RPMI8226 (cell line): ENCODE data around the gene PAIP1.
A peak's percentile ranks its signal among the peaks of the same experiment; 100 is the strongest.
"Not testable (repeated sequence)": the region's sequence is repeated elsewhere in the genome, so short reads cannot be mapped to it uniquely, and the experiment has no call there.

Experiments
- DNase-seq: peaks from one replicate; pipeline ENCODE4 v3.0.0-alpha.2; 2015

The PAIP1 gene

DNA sequence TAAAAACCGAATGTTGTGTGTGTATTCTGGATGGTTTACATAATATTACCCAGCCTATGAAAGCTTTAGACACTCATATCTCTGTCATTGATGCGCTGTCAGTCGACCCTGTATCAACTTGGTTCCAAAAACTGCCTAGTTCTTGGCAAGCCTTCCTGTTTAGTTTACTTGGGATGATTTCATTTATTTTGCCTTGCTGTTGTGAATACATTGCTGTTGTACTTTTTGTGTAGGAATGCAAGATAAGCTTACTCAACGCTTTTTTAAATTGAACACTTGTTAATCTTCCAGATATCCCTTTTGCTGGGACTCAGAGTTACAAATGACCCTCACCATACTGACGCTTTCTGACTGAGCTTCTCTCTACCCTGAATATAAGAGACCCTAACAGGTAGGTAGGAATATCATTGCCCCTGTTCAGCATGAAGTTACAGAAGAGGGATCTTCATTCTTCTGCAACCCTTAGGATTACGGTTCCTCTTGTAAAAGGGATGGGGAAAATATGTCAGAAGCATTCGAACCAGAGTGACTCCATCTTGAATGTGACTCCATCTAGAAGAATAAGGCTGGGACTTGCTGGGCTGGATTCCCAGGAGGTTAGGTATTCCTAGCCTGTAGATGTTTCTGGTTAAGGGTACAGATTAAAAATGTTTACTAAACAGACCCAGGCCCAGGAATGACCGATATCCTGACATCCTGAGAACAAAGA is 13.7 kb upstream of the PAIP1 start:
- DNase-seq, result no peak

DNA sequence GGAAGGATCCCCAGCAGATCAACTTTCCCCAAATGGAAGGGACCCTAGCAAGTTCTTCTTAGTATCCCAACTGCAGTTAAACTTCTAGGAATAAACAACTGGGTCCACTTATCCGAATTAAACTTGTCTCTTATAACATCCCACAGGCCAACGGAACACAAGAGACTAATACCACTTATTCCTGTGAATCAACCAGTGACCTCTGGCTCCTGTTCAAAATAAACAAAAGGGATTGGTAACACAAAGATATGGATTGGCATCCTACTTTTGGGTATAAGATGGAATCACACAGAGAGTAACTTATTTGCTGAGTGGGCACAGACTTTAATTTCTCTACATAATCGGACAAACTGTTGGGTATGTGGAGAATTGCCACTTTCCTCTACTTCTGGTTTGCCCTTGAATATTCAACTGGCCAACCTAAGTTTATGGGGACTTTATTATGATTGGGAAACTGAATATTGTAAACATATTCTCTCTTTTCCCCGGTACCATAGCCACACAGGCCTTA is 12.4 kb upstream of the PAIP1 start:
- no peak for DNase-seq

DNA sequence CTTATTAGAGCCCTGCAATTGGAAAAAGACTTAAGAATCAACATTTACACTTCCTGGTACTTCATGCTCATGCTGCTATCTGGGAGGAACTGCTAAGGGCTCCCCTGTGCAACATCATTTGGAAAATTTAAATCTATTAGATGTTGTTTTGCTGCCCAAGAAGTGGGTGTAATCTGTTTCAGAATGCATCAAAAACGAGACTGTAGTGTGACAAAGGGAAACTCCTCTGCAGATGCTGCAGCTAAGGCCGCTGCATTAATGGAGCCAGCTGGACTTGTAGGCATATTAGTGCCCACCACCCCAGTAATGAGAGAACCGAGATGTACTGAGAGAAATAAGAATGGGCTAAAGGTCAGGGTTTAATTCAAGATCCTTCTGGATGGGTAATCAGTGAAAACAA is 11.1 kb upstream of the PAIP1 start:
- DNase-seq, result no peak

DNA sequence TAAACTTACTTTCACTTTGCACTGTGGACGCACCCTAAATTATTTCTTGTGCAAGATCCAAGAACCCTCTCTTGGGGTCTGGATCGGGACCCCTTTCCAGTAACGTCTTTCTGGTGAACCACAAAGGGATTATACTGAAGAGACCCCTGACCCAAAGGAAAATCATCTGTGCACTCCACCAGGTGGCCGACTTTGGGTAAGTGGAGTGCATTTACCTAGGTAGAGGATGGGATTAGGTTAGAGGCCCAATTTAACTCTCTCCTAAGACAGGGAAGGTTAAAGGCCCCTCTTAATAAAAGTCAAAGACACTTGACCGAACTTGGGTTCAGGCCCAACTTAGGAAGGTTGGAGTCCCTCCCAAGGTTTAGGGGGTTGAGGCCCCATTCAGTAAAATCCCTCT is 8.2 kb upstream of the PAIP1 start:
- DNase-seq, result no peak

DNA sequence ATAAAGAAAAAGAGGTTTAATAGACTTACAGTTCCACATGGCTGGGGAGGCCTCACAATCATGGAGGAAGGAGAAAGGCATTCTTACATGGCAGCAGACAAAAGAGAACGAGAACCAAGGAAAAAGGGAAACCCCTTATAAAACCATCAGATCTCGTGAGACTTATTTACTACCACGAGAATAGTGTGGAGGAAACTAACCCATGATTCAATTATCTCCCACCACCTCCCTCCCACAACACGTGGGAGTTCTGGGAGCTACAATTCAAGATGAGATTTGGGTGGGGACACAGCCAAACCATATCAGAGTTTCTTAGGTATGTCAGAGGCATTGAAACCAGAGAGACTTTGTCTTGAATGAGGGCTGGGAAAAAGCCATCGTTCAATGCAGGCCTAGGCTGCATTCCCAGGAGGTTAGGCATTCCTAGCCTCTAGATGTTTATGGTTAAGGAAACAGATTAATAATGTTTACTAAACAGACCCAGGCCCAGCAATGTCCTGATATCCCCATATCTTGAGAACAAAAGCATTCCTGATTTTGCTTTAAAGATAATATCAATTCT is 7.5 kb upstream of the PAIP1 start:
- DNase-seq, result no peak

DNA sequence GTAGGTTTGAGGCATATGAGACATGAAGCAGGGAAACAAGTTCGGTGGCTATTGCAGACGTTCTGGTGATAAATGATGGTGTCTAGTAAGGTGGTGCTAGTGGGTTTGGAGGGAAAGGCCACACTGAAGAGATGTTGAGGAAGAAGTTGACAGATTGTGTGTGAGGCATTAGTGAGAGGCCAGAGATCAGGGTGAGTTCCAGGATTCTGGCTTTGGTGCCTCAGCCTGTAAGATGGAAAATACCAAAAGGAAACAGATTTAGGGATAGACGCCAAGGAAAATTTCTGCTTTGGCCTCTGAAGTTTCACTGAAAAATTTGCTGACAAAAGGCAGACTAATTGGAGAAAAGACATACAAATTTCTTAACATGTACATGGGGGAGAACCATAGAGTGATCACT is 6.4 kb upstream of the PAIP1 start:
- no peak for DNase-seq

DNA sequence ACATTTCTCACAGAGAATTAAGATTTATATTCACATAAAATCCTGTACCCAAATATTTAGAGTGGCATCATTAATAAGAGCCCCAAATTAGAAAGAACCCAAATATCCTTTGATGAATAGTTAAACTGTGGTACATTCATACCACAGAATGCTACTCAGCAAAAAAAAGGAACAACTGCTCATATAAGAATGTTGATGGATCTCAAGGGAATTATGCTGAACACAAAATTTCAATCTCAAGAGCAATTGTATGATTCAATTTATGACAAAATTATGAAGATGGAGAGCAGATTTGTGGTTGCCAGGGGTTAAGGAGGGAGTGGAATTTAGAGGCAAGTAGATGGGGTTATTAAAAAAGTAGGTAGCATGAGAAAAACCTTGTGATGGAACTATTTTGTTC is 4.5 kb upstream of the PAIP1 start:
- DNase-seq, result no peak

DNA sequence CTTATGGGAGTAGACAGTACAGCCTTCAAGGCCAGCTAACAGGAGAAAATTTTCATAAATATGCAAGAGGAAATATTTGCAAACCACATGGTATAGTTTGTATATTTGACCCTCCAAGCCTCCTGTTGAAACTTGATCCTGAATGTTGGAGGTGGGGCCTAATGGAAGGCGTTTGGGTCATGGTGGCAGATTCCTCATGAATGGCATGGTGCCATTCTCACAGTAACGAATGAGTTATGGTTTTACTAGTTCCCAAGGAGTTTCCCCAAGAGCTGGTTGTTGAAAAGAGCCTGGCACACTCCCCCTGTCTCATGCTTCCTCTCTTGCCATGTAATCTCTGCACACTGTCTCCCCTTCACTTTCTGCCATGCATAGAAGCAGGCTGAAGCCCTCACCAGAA is 3.3 kb upstream of the PAIP1 start:
- no peak for DNase-seq

DNA sequence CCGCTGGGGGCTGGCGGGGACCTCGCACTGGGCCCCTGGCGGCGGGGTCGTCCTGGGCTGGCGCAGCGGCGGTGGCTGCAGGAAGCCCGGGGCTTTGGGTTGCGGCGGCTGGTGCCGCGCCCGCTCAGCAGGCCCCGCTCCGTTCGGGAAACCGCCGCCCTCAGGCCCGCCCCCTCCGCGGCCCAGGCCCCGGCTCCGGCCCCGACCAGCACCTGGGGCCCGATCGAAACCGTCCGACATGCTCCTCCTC is 345 bp downstream of the PAIP1 start:
- DNase-seq, result not testable (repeated sequence)

DNA sequence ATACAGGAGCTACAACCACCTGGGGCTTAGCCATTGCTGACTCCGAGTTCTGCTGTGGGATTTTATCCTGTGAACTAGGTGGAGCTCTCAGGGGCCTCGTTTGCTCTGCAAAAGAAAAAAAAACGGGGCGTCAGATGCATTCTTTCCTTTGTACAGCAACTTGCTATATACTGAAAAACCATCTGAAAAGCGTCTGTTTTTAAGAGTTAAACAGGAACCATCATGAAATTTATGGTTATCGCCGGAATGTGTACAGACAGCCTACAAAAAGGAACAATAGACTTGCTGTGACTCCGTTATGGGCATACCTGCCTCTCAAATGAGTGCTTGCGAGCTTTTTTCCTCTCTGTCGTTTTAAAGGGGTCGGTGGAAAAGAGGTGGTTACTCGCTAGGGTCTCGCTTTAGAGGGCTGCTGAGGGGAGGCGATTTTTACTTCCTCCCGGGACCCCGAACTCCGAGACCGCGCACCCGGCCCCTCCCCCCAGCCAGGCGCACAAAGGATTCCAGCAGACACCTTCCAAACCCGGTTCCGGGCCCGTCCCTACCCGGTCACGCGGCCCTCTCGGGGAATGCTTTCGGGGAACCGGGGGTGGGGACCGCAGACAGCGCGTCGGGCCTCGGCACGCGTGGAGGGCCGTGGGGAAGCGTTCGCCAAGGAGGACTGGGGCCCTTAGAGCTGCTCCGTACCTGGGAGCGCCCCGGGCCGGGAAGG is 826 bp downstream of the PAIP1 start:
- peak; percentile 60 for DNase-seq

DNA sequence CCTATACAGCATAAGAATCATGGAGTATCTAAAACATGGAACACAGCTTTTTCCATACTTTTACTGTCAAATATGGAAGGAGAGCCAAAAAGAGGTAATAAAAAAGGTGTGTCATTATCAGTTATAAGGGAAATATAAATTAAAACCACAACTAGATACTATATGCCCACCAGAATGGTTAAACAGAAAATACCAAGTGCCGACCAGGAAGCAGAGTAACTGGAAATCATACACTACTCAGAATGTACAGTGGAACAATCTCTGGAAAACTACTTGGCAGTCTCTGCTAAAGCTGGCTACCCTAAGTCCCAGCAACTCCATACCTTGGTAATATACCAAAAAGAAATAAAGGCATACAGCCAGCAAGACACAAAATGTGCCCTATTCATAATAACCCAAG is 2.4 kb downstream of the PAIP1 start:
- DNase-seq, result no peak

DNA sequence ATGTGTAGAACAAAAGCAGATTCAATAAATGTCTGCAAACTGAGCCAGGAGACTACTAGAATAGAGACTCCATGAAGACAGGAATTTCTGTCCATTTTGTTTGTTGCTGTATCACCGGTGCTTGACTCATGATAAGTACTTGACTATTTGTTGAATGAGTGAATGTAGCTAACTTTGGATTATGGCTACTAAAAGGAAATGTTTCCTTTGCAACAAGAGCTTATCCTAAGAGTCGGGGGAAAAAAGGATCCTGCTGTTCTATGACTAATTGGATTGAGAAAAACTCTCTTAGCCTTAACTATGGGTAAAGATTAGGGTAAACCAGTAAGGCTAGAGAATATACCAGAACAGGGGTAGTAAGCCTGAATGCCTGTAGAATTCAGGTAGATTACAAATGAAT is 3.5 kb downstream of the PAIP1 start:
- no peak for DNase-seq

DNA sequence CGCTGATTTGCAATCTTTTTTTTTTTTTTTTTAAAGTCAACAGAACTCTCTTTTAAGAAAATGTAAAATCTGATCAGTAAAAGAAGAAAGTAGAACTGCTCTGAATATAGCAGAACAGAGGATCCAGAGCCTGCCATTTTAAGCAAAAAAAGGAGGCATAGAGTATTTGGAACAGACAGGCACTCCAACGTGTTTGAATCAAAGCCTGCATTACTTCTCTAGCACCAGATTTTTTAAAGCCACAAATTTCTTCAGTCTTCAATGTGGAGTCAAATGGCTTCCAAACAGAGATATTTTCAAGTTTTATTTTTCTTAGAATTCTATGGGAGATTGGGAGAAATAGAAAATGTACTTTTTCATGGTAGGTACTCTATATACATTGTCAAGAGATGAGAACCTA is 5.1 kb downstream of the PAIP1 start:
- DNase-seq, result no peak

DNA sequence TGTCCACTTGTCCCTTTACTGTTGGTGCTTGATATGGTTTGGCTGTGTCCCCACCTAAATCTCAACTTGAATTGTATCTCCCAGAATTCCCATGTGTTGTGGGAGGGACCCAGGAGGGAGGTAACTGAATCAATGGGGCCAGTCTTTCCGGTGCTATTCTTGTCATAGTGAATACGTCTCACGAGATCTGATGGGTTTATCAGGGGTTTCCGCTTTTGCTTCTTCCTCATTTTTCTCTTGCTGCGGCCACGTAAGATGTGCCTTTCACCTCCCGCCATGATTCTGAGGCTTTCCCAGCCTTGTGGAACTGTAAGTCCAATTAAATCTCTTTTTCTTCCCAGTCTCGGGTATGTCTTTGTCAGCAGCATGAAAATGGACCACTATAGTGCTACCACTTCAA is 7.6 kb downstream of the PAIP1 start:
- DNase-seq, result not testable (repeated sequence)

DNA sequence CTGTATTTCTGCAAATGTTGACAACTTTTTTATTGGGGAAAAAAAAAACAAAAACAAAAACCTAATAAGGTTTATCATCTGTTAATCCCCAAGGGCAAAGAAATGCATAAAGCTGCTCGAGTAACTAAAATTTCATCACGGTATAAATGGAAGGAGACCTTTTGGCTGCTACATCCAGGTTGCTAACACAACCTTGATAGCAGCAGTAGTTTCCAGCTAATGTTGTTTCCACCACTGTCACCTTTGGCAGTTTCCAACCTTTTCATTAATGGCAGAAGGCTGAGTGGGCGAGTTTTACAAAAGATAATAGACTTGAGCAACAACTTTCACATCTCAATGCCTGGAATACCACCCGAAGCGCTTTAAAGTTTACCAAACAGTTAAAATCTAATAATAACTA is 8.5 kb downstream of the PAIP1 start:
- no peak for DNase-seq

DNA sequence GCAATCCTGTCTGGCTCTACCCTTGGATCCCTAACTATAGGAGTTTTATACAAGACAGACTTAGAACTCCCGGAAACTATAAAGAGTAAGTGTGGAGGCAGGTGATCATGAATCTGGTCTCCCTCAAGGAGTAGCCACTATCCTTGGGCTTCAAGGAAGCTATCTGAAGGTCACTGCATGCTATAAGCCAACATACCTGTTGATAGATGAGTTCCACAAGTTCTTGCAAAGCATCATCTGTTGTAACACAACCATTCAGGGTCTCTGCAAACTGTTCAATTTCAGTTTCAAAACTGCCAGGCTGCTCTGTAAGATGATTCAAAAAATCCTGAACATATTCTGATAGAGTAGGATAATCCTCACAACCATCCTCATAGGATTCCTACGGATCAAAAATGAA is 9.3 kb downstream of the PAIP1 start:
- DNase-seq, result no peak

DNA sequence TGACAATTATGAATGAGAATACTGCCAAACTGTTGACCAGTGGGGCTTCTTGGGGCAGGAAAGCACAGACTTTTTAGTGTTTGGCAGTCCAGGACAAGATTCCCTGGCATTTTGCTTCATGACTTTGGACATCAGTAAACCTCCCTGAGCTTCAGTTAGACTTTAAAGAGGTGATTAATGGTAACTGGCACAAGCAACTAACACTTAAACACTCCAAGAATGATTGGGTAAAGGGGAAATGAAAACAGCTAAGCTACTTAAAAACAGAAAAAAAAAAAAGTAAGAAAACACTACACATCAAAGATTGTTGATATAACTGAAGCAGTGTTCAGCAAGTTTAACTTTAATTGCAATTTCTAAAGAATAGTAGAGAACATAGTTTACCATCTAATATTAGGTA is 13.4 kb downstream of the PAIP1 start:
- no peak for DNase-seq

DNA sequence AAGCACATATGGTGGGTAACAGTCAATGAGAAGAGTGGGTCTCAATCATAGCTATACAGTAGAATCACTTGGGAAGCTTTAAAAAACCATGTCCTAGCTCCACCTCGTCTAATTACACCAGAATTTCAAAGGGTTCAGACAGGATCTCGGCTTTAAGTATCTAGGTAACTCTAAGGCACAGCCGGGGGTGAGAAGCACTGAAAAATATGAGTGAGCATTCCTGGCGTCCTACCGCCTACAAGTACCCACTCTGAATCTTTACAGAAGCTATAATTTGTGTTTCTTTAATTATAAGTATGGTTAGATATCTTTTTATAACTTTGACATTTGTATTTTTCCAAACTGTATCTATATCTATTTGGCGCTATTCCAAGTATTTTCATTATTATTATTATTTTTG is 16.1 kb downstream of the PAIP1 start:
- no peak for DNase-seq

DNA sequence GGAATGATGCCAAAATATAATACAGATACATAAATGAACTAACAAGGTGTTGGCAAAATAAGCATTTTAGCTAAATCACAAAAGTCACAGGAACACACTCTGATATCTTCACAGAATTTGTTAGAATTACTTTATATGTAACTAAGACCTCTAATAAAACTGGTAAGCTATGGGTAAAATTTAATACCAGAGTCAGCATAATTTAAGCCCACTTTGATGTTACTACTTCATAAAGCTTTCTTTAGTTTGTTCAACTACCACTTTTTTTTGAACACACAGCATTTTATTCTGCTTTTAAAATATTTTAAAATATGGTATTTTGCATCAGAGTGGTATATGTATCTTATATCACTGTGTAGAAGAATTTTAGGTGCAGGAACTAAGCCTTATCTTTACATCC is 19.9 kb downstream of the PAIP1 start:
- DNase-seq, result no peak

DNA sequence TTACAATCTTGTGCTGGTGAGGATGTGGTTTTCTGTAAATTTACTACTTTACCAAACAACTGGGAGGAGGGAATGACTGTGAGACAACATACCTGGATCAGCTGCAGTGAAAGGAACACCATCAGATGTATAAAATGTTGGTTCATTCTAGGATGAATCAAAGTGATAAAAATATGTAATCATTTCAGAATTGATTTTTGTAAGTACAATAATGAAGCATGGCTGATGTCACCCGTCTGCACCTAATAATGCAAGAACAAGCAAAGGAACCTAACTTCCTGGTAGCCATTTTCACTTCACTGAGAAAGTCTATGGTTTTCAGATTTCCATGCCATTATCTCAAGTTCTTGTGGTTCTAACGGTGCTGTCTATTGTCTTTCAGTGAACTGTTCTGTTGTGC is 23.2 kb downstream of the PAIP1 start:
- DNase-seq, result no peak

DNA sequence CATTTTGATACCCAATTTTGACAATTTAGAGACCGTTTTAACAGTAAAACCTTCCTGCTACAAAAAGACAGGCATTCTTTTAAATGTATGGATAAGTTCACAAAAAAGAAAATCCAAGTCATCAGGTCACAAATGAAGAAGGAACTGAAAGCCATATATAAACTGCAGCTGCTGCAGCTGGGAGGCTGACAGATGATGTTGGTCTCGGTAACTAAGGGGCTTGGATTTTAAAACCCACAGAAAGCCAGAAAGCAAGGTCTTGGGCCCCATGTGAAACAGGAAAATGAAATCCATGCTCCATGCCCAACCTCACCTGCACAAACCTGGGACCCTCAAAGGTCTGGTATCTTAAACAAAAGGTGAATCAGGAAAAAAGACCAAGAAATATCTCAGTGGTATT is 26.2 kb downstream of the PAIP1 start:
- DNase-seq, result no peak

DNA sequence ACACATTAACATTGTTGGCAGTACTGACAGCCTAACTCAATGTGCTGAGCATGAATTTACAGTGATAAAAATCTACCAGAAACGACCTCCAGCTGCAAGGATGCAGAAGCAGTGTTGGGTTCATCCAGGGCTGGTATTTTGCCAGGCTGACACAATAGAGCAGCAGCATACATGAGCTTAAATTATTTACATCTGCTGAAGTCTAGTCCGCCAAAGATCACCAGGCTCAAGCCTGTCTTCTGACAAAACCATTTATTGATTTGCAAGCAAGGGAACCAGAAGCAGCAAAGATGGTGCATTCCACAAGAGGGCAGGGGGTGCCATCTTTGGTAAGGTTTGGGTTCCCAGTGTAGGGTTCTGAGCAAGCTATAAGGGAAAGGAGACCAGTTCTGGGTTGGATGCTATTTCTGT is 33.2 kb downstream of the PAIP1 start:
- no peak for DNase-seq

DNA sequence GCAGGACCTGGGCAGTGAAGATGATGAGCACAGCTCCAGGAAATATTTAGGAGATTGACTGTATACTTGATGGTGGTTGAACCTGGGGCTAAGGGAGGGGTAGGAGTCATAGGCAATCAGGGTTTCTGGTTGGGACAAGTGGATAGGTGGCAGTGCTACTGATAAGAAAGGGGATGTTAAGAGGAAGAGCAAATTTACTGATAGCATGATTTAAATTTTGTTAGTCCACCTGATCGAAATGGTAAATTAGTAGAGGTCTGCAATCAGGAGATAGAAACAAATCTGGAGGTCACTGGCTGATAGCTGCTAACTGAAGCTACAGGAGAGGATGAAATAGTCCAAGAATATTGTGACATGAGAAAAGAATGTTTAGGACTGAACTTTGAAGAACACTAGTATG is 36.3 kb downstream of the PAIP1 start:
- no peak for DNase-seq

DNA sequence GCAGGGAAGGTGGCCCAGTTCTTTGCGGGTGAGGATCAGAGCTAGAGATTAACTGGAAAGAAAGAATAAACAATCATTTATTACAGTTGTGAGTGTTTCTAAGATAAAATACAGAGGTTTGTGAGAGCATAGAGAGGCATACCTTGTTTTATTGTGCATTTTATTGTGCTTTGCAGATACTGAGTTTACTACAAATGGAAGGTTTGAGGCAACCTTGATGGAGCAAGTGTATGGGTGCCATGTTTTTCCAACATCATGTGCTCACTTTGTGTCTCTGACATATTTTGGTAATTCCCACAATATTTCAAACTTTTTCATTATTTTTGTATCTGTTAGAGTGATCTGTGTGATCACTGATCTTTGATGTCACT is 41.2 kb downstream of the PAIP1 start:
- DNase-seq, result no peak
